IMR-90 (cell line): ENCODE data around the gene TTC23L. TPM values are rescaled to one million over a fixed set of nuclear protein-coding genes. Genes with fewer than 3 reads are reported as not detected.

Source experiments
- ATAC-seq: fragments of 200-7000 bp; cut with Tn5 transposase; 2 replicates; pipeline ENCODE4 v1.9.1; 2020; ENCODE audit warnings: low read depth, mild to moderate bottlenecking, moderate library complexity
- BruUV-seq: library from RNA; stranded (reverse); fragments of 400-500 nt; replicated peaks from 2 replicates; lab custom pipeline; 2021; lab: Mats Ljungman, UMichigan
- CTCF ChIA-PET: fragments of 300-600 bp; formaldehyde crosslinking; extraction: SDS; loops from one replicate; lab custom pipeline; 2021; ENCODE audit warnings: antibody characterized with exemption; lab: Yijun Ruan, JAX
- POLR2A ChIA-PET: fragments of 300-600 bp; sonication (Branson Sonifier 250); formaldehyde crosslinking; loops from one replicate; lab custom pipeline; 2022; ENCODE audit warnings: antibody characterized with exemption; ENCODE audit not compliant: unreplicated experiment; lab: Charles Lee
- DNase-seq: peaks from one replicate; pipeline ENCODE4 v3.0.0; 2013
- H2AFZ ChIP-seq: replicated peaks from 2 replicates; pipeline ENCODE3; 2013; ENCODE audit warnings: low read length, mild to moderate bottlenecking; ENCODE audit not compliant: poor library complexity
- H2AK5ac ChIP-seq: 2 replicates; pipeline ENCODE4 v1.6.1; 2013; ENCODE audit warnings: low read depth, low read length, inconsistent platforms
- H2AK9ac ChIP-seq: replicated peaks from 2 replicates; pipeline ENCODE3; 2013; ENCODE audit warnings: mild to moderate bottlenecking, low read depth, low read length, moderate library complexity; ENCODE audit not compliant: poor library complexity
- H2BK120ac ChIP-seq: 2 replicates; pipeline ENCODE4 v1.6.1; 2013; ENCODE audit warnings: low read depth, low read length, inconsistent platforms
- H2BK15ac ChIP-seq: 3 replicates; pipeline ENCODE4 v1.6.1; 2013; ENCODE audit warnings: low read depth, low read length, inconsistent platforms
- H2BK20ac ChIP-seq: 2 replicates; pipeline ENCODE4 v1.6.1; 2013; ENCODE audit warnings: low read depth, mild to moderate bottlenecking, inconsistent platforms, low read length, moderate library complexity
- H2BK5ac ChIP-seq: 2 replicates; pipeline ENCODE4 v1.6.1; 2013; ENCODE audit warnings: mild to moderate bottlenecking, low read depth, low read length, inconsistent platforms; ENCODE audit not compliant: poor library complexity, severe bottlenecking
- H3K14ac ChIP-seq: replicated peaks from 2 replicates; pipeline ENCODE4 v1.6.1; 2013; ENCODE audit warnings: low read depth, low read length, inconsistent platforms
- H3K18ac ChIP-seq: 2 replicates; pipeline ENCODE4 v1.6.1; 2013; ENCODE audit warnings: low read depth, low read length, control low read depth
- H3K23ac ChIP-seq: 2 replicates; pipeline ENCODE4 v1.6.1; 2013; ENCODE audit warnings: low read depth, low read length, inconsistent platforms
- H3K27ac ChIP-seq: 2 replicates; pipeline ENCODE4 v1.5.1; 2013; ENCODE audit warnings: mild to moderate bottlenecking, control low read depth, low read length; ENCODE audit not compliant: insufficient read depth
- H3K27me3 ChIP-seq: 2 replicates; pipeline ENCODE4 v1.6.1; 2013; ENCODE audit warnings: low read length; ENCODE audit not compliant: control insufficient read depth, insufficient read depth
- H3K36me3 ChIP-seq: 2 replicates; pipeline ENCODE4 v1.6.1; 2013; ENCODE audit warnings: low read length, mixed read lengths; ENCODE audit not compliant: control insufficient read depth, insufficient read depth
- H3K4ac ChIP-seq: 2 replicates; pipeline ENCODE4 v1.6.1; 2013; ENCODE audit warnings: low read depth, low read length, inconsistent platforms
- H3K4me1 ChIP-seq: 2 replicates; pipeline ENCODE4 v1.6.1; 2013; ENCODE audit warnings: low read length, mixed read lengths; ENCODE audit not compliant: control insufficient read depth, insufficient read depth
- H3K4me2 ChIP-seq: 2 replicates; pipeline ENCODE4 v1.6.1; 2013; ENCODE audit warnings: low read depth, mild to moderate bottlenecking, control low read depth, low read length, moderate library complexity
- H3K4me3 ChIP-seq: 2 replicates; pipeline ENCODE4 v1.5.1; 2013; ENCODE audit warnings: low read depth, mild to moderate bottlenecking, control low read depth, low read length, moderate library complexity; ENCODE audit not compliant: insufficient read depth
- H3K56ac ChIP-seq: 2 replicates; pipeline ENCODE4 v1.6.1; 2013; ENCODE audit warnings: low read length, inconsistent platforms; ENCODE audit not compliant: insufficient read depth; ENCODE audit errors: extremely low read depth
- H3K79me1 ChIP-seq, 2 experiments: 2 replicates each; pipeline ENCODE4 v1.6.1; 2013; ENCODE audit warnings: low read length in 2 of 2, inconsistent platforms in 1 of 2, low read depth in 1 of 2
- H3K9ac ChIP-seq: 2 replicates; pipeline ENCODE4 v1.6.1; 2013; ENCODE audit warnings: low read depth, low read length, control low read depth
- H3K9me1 ChIP-seq: 2 replicates; pipeline ENCODE4 v1.6.1; 2013; ENCODE audit warnings: low read length, inconsistent platforms; ENCODE audit not compliant: insufficient read depth
- H3K9me3 ChIP-seq: 2 replicates; pipeline ENCODE4 v1.6.1; 2013; ENCODE audit warnings: low read length; ENCODE audit not compliant: control insufficient read depth, insufficient read depth
- H4K20me1 ChIP-seq: 2 replicates; pipeline ENCODE4 v1.6.1; 2013; ENCODE audit warnings: low read length, inconsistent platforms; ENCODE audit not compliant: insufficient read depth
- H4K5ac ChIP-seq: 2 replicates; pipeline ENCODE4 v1.6.1; 2013; ENCODE audit warnings: mild to moderate bottlenecking, low read depth, low read length, control low read depth
- H4K8ac ChIP-seq, 2 experiments: 2 replicates each; pipeline ENCODE4 v1.6.1; 2013; ENCODE audit warnings: low read depth in 2 of 2, low read length in 2 of 2, control low read depth in 1 of 2, inconsistent platforms in 1 of 2
- H4K91ac ChIP-seq: 2 replicates; pipeline ENCODE4 v1.6.1; 2013; ENCODE audit warnings: low read depth, low read length, inconsistent platforms; ENCODE audit not compliant: insufficient read depth
- BHLHE40 ChIP-seq: fragments of 150-350 bp; IDR thresholded peaks from 2 replicates; pipeline ENCODE4 v1.6.1; 2016; ENCODE audit warnings: mild to moderate bottlenecking, low read depth, low read length
- MAFK ChIP-seq: IDR thresholded peaks from 2 replicates; pipeline ENCODE4 v1.6.1; 2012; ENCODE audit warnings: low read depth, low read length, improper control_type of control experiment
- USF2 ChIP-seq: fragments of 150-350 bp; IDR thresholded peaks from 2 replicates; pipeline ENCODE4 v1.6.1; 2017; ENCODE audit warnings: mild to moderate bottlenecking, antibody characterized with exemption, low read length, low read depth
- WGBS, 2 experiments: methylation state at CpG; one replicate each; pipeline versions ENCODE4 v1.1.5 to v1.1.7; 2013; ENCODE audit warnings: missing lambda C conversion rate in 2 of 2; ENCODE audit not compliant: insufficient read length in 1 of 2; ENCODE audit errors: extremely low coverage in 2 of 2; 5-methylcytosine and 5-hydroxymethylcytosine counted together
- dilution Hi-C: fragments of 300-500 bp; cut with HindIII; formaldehyde crosslinking; loops from one replicate; pipeline ENCODE4 v1.14.3; 2018; ENCODE audit warnings: low sequenced_read_pairs; ENCODE audit not compliant: unreplicated experiment
- in situ Hi-C: fragments of 300-500 bp; cut with MboI; formaldehyde crosslinking; loops from 3 replicates; pipeline ENCODE4 v1.14.3; 2019; ENCODE audit warnings: low sequenced_read_pairs, inconsistent platforms, mixed read lengths
- intact Hi-C: fragments of 100-400 bp; cut with micrococcal nuclease; formaldehyde crosslinking; loops from 2 replicates; pipeline ENCODE4 v1.10.0; 2022
- polyA plus RNA-seq, 3 experiments: library from polyadenylated mRNA; depleted of rRNA; stranded (reverse); fragments of >200 nt; gene quantifications; 2 replicates each; pipeline ENCODE4 v1.2.3, GENCODE V29; 2012; ENCODE audit warnings: low replicate concordance in 1 of 3
- total RNA-seq: library from RNA; depleted of rRNA; stranded (reverse); fragments of >200 nt; gene quantifications from 2 replicates; pipeline ENCODE4 v1.2.3, GENCODE V29; 2012

TTC23L gene
- total and polyA plus RNA-seq, 2 of the 4 experiments (the other 2 are of a cell fraction): under 0.01 TPM; not detected in 1

GRCh38 chr5:34930462-34930844 lies 91.5 kb downstream of the TTC23L start:
- CTCF ChIA-PET: no interaction called here
- H3K4ac ChIP-seq: no peak overlapping the region
- no TSS peak for BruUV-seq

More at GRCh38 chr5:34930462-34930844, 91.5 kb downstream of the TTC23L start:
- Histone ChIP-seq H3K9me1 (peaks cover 8% of the 10 kb centered on the region), H3K14ac (0 out of 2 replicates have a peak overlapping the region, but pooled peaks have one; percentile 67), H2BK20ac (no peak overlapping the region), H2AFZ (no peak overlapping the region), H2AK9ac (no peak overlapping the region), H4K91ac (no peak overlapping the region), H2AK5ac (no peak overlapping the region), H3K27ac (no peak overlapping the region; the same call in 1 of the 2 replicates), H2BK120ac (no peak overlapping the region), H4K8ac (no peak overlapping the region), H3K27me3 (no peaks in the 10 kb centered on the region), H3K4me1 (peaks cover 5% of the 10 kb centered on the region; the same call in 1 of the 2 replicates), H3K56ac (peak overlapping the region; percentile 69), H3K18ac (peak overlapping the region; percentile 70; the same call in 1 of the 2 replicates), H3K4me3 (peak overlapping the region; percentile 98), H2BK15ac (no peak overlapping the region), H4K5ac (no peak overlapping the region), H3K9me3 (no peaks in the 10 kb centered on the region), H3K23ac (0 out of 2 replicates have a peak overlapping the region, but pooled peaks have one; percentile 50), H3K79me1 (peaks cover 13 to 50% of the 10 kb centered on the region in 2 experiments), H3K9ac (peak overlapping the region; percentile 71; the same call in 1 of the 2 replicates), H4K20me1 (peaks cover 15% of the 10 kb centered on the region), H3K4me2 (peak overlapping the region; percentile 87), H2BK5ac (peak overlapping the region; percentile 86), H3K36me3 (no peaks in the 10 kb centered on the region; the same call in none of the 2 replicates)
- ATAC-seq (peak; percentile 1; the same call in 1 of the 2 replicates), DNase-seq (peak; percentile 73)
- POLR2A ChIA-PET: no interaction called here
- TF ChIP-seq MAFK (0 out of 2 replicates have a peak, but pooled peaks have one; percentile 7), USF2 (no peak), BHLHE40 (no peak)
- intact Hi-C loops (no loop called here), dilution Hi-C loops (no loop called here), in situ Hi-C loops (no loop called here)
- no CpG with 5 or more reads among the region's 3 CpGs for WGBS, 2 experiments
